ENCODE data around the gene DDX56.
"Not testable (repeated sequence)": the region's sequence is repeated elsewhere in the genome, so short reads cannot be mapped to it uniquely, and the experiment has no call there.

Gene DDX56

GRCh38 chr7:44565097-44565794 is 8.5 kb downstream of the DDX56 start:
- in situ Hi-C loops (cut with MboI; ENCODE audit: low sequenced_read_pairs), result no loop called here

GRCh38 chr7:44564606-44565005 is 9.1 kb downstream of the DDX56 start:
- in situ Hi-C loops (cut with MboI; ENCODE audit: low sequenced_read_pairs), result no loop called here

- in situ Hi-C loops (cut with MboI; ENCODE audit: low sequenced_read_pairs), result no loop called here
Observed at GRCh38 chr7:44563171-44563679, 10.5 kb downstream of the DDX56 start.

- in situ Hi-C loops (cut with MboI; ENCODE audit: low sequenced_read_pairs), result not testable (repeated sequence)
Observed at GRCh38 chr7:44562622-44562962, 11.1 kb downstream of the DDX56 start.

- in situ Hi-C loops (cut with MboI; ENCODE audit: low sequenced_read_pairs), result no loop called here
Observed at GRCh38 chr7:44561962-44562621, 11.6 kb downstream of the DDX56 start.

- in situ Hi-C loops (cut with MboI; ENCODE audit: low sequenced_read_pairs), result no loop called here
Observed at GRCh38 chr7:44561481-44561880, 12.2 kb downstream of the DDX56 start.

- in situ Hi-C loops (cut with MboI; ENCODE audit: low sequenced_read_pairs), result no loop called here
Observed at GRCh38 chr7:44559485-44559884, 14.2 kb downstream of the DDX56 start.

GRCh38 chr7:44557485-44557884 is 16.2 kb downstream of the DDX56 start:
- in situ Hi-C loops (cut with MboI; ENCODE audit: low sequenced_read_pairs), result no loop called here

GRCh38 chr7:44555350-44555749 is 18.4 kb downstream of the DDX56 start:
- in situ Hi-C loops (cut with MboI; ENCODE audit: low sequenced_read_pairs), result no loop called here

GRCh38 chr7:44552473-44553005 is 21.2 kb downstream of the DDX56 start:
- in situ Hi-C loops (cut with MboI; ENCODE audit: low sequenced_read_pairs), result not testable (repeated sequence)

GRCh38 chr7:44549457-44549856 is 24.3 kb downstream of the DDX56 start:
- in situ Hi-C loops (cut with MboI; ENCODE audit: low sequenced_read_pairs), result no loop called here

GRCh38 chr7:44548893-44549292 is 24.8 kb downstream of the DDX56 start:
- in situ Hi-C loops (cut with MboI; ENCODE audit: low sequenced_read_pairs), result no loop called here

GRCh38 chr7:44547536-44548231 is 26.0 kb downstream of the DDX56 start:
- in situ Hi-C loops (cut with MboI; ENCODE audit: low sequenced_read_pairs), result no loop called here

- in situ Hi-C loops (cut with MboI; ENCODE audit: low sequenced_read_pairs), result no loop called here
Observed at GRCh38 chr7:44541876-44542610, 31.7 kb downstream of the DDX56 start.

GRCh38 chr7:44541028-44541869 is 32.5 kb downstream of the DDX56 start, which contains the start of gene NPC1L1:
Gene NPC1L1, minus strand, starts transcription at chr7:44541330. Its CDS starts 71 bp downstream, at chr7:44541259.
- in situ Hi-C loops (cut with MboI; ENCODE audit: low sequenced_read_pairs), result no loop called here

- in situ Hi-C loops (cut with MboI; ENCODE audit: low sequenced_read_pairs), result no loop called here
Observed at GRCh38 chr7:44540592-44541027, 33.1 kb downstream of the DDX56 start.

- in situ Hi-C loops (cut with MboI; ENCODE audit: low sequenced_read_pairs), result no loop called here
Observed at GRCh38 chr7:44539669-44540506, 33.8 kb downstream of the DDX56 start.

GRCh38 chr7:44538798-44539668 is 34.7 kb downstream of the DDX56 start:
- in situ Hi-C loops (cut with MboI; ENCODE audit: low sequenced_read_pairs), result no loop called here
